Fibroblast of skin of left biceps (primary cell): ENCODE data around the gene WNT7B.

Experiments used
- DNase-seq, 2 experiments: peaks; one replicate each; pipeline ENCODE4 v3.0.0-alpha.2; 2013; ENCODE audit warnings: low read depth in 2 of 2

WNT7B gene

DNA sequence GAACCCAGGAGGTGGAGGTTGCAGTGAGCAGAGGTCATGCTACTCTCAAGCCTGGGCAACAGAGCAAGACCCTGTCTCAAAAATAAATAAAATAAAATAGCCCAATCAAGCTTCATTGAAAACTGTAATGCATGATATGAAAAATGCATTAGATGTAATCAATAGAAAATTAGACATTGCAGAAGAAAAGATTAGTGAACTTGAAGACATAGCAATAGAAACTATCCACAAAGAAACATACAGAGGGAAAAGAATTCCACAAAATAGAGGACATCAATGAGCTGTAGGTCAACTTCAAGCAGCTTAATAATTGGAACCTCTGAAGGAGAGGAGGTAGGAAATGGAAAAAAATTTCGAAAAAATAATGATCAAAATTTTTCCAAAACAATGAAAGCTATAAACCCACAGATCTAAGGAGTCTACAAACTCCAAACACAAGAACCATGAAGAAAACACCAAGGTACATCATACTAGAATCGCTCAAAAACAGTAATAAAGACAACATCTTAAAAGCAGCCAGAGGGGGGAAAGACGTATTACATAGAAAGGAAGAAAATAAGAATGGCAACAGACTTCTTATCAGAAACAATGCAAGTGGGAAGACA lies 104.2 kb downstream of the WNT7B start:
- no peak for DNase-seq

DNA sequence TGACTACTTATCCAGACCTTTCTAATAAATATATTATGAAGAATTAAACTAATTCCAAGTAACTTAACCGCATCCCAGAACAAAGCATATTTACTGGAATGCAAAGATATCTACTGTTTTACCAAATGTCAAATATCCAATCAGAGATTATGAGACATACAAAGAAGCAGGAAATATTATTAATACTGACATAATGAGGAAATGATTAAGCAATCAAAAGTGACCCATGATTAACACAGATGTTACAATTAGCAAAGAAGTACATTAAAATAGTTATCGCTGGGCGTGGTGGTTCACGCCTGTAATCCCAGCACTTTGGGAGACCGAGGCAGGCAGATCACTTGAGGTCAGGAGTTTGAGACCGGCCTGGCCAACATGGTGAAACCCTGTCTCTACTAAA lies 105.2 kb downstream of the WNT7B start:
- no peak for DNase-seq
